Measurements from ENCODE around the gene NCKAP1.

- no peak for TF ChIP-seq CTCF (conservative IDR thresholded peaks at IDR 0.05; ENCODE audit: low read length)
- no peak for TF ChIP-seq EZH2phosphoT487 (IDR thresholded peaks at IDR 0.05; ENCODE audit: borderline replicate concordance)
Measured at GRCh38 chr2:182891611-182892010, 146.6 kb downstream of the NCKAP1 start.

All from Loucy (cell line).